Stimulated activated CD8-positive, alpha-beta memory T cell treated with anti-CD3 and anti-CD28 coated beads, Interleukin-12 subunit alpha, Interleukin-12 subunit beta, amount 100 ng/mL, for 24 hours (primary cell): Measurements from ENCODE around the gene GLIPR1L2.
"Not testable (repeated sequence)": the region's sequence is repeated elsewhere in the genome, so short reads cannot be mapped to it uniquely, and the experiment has no call there.

Source experiments
- DNase-seq: peaks from one replicate; pipeline ENCODE4 v3.0.0-alpha.2; 2020; ENCODE audit errors: extremely low read depth

The GLIPR1L2 gene

GRCh38 chr12:75390899-75391538 lies at the start of gene GLIPR1L2:
Gene GLIPR1L2 (plus strand): TSS chr12:75391089. CDS start chr12:75391117, 28 bp downstream.
- peak; percentile 77 for DNase-seq

DNA sequence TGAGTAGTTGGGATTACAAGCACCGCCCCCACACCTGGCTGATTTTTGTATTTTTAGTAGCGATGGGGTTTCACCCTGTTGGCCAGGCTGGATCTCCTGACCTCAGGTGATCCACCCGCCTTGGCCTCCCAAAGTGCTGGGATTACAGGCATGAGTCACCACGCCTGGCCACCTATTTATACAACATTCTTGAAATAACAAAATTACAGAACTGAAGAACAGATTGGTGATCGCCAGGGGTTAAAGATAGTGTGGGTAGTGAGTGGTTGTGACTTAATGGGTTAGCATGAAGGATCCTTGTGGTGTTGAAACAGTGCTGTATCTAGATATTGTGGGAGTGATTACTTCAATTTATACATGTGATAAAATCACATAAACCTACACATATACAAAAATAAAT lies 49.0 kb upstream of the GLIPR1L2 start:
- no peak for DNase-seq

- DNase-seq, result no peak
Observed at GRCh38 chr12:75345531-75345930, 45.4 kb upstream of the GLIPR1L2 start.

GRCh38 chr12:75346215-75346614 lies 44.7 kb upstream of the GLIPR1L2 start:
- DNase-seq, result not testable (repeated sequence)

DNA sequence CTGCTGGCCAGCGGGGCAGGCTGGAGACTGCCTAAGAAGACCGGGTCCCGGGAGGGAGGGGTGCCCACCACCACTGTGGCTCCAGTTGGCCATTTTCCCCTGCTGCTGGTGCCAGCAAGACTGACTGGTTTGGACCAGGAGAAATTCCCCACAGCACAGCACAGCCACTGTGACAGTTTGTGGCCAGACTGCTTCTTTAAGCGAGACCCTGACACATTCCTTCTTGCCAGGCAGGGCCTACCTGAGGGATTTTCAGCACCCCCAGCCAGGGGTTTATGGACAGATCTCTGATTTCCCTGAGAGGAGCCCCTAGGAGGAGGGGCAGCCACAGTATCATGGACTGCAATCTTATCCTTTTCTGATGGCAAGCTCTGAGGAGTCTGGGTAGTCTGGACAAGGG lies 40.9 kb upstream of the GLIPR1L2 start:
- DNase-seq, result no peak

- no peak for DNase-seq
Observed at GRCh38 chr12:75350413-75350812, 40.5 kb upstream of the GLIPR1L2 start.

DNA sequence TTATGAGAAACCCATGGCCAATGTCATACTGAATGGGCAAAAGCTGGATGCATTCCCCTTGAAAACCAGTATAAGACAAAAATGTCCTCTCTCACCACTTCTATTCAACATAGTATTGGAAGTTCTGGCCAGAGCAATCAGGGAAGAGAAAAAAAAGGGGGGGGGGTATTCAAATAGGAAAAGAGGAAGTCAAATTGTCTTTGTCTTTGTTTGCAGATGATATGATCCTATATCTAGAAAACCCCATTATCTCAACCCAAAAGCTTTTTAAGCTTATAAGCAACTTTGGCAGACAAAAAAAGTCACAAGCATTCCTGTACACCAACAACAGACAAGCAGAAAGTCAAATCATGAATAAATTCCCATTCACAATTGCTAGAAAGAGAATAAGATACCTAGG lies 36.9 kb upstream of the GLIPR1L2 start:
- no peak for DNase-seq

DNA sequence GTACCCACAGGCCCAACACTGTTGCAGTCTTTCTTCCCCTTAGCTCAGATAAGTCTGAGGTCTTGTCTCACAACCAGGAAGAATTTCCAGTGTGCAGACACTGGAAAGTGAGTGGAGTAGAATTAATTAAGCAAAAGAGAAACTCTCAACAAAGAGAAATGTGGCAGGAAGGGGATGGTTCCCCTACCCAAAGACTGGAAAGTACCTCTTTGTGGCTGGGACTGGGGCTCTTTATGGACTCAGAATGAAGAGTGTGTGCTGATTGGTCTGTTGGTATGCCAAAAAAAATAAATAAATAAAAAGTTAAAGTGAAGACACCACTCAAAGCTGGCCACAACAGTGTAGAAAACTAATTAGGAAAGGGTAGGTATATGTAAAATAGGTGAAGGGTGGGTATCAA lies 30.0 kb upstream of the GLIPR1L2 start:
- DNase-seq, result no peak

- DNase-seq, result no peak
Observed at GRCh38 chr12:75361408-75361807, 29.5 kb upstream of the GLIPR1L2 start.

- no peak for DNase-seq
Observed at GRCh38 chr12:75364919-75365318, 26.0 kb upstream of the GLIPR1L2 start.

GRCh38 chr12:75366629-75367028 lies 24.3 kb upstream of the GLIPR1L2 start:
- no peak for DNase-seq

GRCh38 chr12:75374971-75375370 lies 15.9 kb upstream of the GLIPR1L2 start:
- DNase-seq, result no peak

DNA sequence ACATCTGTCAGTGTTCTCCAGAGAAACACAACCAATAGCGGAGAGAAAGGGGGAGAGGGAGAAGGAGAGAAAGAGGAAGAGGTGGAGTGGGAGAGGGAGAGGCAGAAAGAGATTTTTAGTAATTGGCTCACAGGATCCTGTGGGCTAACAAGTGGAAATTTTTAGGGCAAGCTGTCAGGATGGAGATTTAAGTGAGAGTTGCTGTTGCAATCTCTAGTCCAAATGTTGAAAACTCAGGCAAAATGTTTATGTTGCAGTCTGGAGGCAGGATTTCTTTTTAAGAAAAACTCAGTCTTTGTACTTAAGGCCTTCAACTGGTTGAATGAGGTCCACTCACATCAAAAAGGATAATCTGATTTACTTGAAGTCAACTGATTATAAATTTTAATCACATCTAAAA lies 12.5 kb upstream of the GLIPR1L2 start:
- DNase-seq, result no peak

GRCh38 chr12:75389061-75389460 lies 1.8 kb upstream of the GLIPR1L2 start:
- no peak for DNase-seq

DNA sequence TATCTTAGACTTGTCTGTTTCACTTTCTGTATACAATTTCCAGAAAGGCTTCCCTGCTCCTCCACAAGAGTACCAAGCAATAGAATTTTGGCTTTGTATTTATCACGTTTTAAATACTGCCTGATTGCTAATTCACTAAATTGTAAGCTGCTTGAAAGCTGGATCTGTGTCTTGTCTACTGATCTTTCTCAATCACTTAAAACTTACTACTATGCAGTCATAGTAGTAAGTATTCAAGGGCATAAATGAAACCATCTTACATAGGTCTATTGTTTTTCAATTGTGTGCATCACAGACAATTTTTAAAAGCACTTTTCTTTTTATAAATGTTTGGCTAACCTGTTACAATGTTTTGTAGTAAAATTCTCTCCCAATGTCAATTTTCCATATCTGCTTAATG lies 1.2 kb upstream of the GLIPR1L2 start:
- no peak for DNase-seq

- DNase-seq, result no peak
Observed at GRCh38 chr12:75390156-75390898, 562 bp upstream of the GLIPR1L2 start.

DNA sequence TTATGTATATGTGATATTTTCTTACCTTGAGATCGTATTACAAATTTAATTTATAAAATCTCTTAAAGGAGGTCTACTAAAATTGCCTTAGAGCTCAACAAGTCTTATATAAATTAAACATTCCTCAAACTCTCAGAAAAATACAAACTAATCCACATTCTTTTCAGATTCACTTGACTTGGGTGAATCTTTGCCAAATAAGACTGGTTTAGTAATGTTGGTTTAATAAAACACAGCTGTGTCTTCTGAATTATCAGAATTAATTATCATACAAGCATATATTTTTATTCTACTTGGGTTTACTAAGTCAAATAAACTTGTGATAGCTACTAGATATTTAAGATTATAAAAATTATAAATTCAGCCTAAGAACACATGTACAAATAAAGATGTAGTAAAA lies 13.3 kb downstream of the GLIPR1L2 start:
- no peak for DNase-seq

DNA sequence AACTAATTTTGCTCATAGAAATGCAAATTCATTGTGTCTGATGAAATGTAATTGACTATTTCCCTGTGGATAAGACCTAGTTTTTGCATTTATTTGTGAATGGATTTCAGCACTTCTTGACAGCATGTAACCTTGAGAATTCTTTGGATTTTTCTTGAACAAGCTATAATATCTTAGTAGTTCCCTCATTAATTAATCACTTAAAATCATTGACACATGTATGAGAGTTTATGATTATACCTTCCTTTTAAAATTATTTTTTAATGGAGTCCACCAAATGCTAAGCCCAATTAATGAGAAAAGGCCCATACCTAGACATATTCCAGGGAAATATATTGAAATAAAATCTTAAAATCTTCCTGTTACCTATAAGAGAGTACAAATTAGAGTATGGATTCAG lies 16.8 kb downstream of the GLIPR1L2 start:
- DNase-seq, result no peak

- no peak for DNase-seq
Observed at GRCh38 chr12:75409830-75410229, 18.9 kb downstream of the GLIPR1L2 start.

GRCh38 chr12:75414671-75415070 lies 23.8 kb downstream of the GLIPR1L2 start:
- DNase-seq, result no peak

- no peak for DNase-seq
Observed at GRCh38 chr12:75419841-75420240, 29.0 kb downstream of the GLIPR1L2 start.

DNA sequence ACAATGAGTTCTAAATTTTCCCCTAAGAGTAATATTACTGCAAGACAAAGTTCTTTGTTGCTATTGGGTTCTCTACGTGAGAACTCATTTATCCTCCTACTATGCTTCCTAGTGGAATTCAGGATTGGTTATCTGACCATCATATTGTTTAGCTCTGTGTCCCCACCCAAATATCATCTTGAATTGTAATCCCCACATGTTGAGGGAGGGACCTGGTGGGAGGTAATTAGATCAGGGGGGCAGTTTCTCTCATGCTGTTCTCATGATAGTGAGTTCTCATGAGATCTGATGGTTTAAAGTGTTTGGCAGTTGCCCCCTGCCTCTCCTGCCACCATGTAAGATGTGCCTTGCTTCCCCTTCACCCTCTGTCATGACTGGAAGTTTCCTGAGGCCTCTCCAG lies 36.6 kb downstream of the GLIPR1L2 start:
- no peak for DNase-seq

DNA sequence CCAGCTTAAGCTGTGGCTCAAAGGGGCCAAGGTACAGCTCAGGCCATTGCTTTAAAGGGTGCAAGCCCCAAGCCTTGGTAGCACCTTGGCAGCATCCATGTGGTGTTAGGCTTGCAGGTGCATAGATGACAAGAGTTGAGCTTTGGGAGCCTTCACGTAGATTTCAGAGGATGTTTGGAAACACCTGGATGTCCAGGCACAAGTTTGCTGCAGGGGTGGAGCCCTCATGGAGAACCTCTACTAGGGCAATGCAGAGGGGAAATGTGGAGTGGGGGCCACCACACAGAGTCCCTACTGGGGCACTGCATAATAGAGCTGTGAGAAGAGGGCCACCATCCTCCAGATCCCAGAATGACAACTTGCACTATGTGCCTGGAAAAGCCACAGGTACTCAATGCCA lies 37.9 kb downstream of the GLIPR1L2 start:
- DNase-seq, result no peak

DNA sequence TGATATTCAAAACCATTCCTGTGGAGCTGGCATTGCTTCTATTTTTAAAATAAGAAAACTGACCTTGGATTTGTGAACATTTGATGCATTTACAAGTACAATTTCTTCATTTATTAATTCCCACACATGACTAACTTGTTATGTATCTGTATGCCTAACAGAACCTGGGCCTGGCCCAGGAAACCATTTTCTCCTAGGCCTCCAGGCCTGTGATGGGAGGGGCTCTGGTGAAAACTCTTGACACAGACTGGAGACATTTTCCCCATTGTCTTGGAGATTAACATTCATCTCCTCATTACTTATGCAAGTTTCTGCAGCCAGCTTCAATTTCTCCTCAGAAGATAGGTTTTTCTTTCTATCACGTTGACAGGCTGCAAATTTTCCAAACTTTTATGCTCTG lies 42.0 kb downstream of the GLIPR1L2 start:
- DNase-seq, result no peak
